Measurements from ENCODE around the gene DAZAP2. TPM values are rescaled to one million over a fixed set of nuclear protein-coding genes. Genes with fewer than 3 reads are reported as not detected.

The DAZAP2 gene
- total and polyA plus RNA-seq, 9 of the 15 experiments (the other 6 are each of a cell fraction or from before 2014, with no cell fraction given), result 116 to 668 (median 227) TPM

- TF ChIP-seq IRF9 (tag; IDR thresholded peaks at IDR 0.05) (no peak), ZNF280A (IDR thresholded peaks at IDR 0.05; ENCODE audit: low read depth, partially characterized antibody) (no peak), ZNF507 (tag; conservative IDR thresholded peaks at IDR 0.05) (no peak), TAF15 (IDR thresholded peaks at IDR 0.05; ENCODE audit: low read depth, low read length) (no peak), ZNF778 (CRISPR knock-in tag; IDR thresholded peaks at IDR 0.05) (no peak), POLR3A (IDR thresholded peaks at IDR 0.05; ENCODE audit: borderline replicate concordance, extremely low read depth, insufficient read depth, insufficient read length) (no peak), WHSC1 (IDR thresholded peaks at IDR 0.05; ENCODE audit: low read length) (no peak), SNRNP70 (optimal IDR thresholded peaks at IDR 0.05; ENCODE audit: low read depth, low read length) (no peak), KDM5B (IDR thresholded peaks at IDR 0.05; ENCODE audit: insufficient replicate concordance, low read depth, low read length) (no peak), MEF2D (tag; conservative IDR thresholded peaks at IDR 0.05; ENCODE audit: low read depth) (no peak), TRIM24 (IDR thresholded peaks at IDR 0.05) (no peak), CXXC5 (CRISPR knock-in tag; IDR thresholded peaks at IDR 0.05) (0 out of 2 replicates have a peak, but pooled peaks have one; percentile 54), E4F1 (CRISPR knock-in tag; IDR thresholded peaks at IDR 0.05; ENCODE audit: borderline replicate concordance) (no peak), ZFP36 (IDR thresholded peaks at IDR 0.05; ENCODE audit: low read depth, low read length, partially characterized antibody) (no peak), ELF1 (tag; IDR thresholded peaks at IDR 0.05) (no peak), SRSF7 (optimal IDR thresholded peaks at IDR 0.05; ENCODE audit: low read depth, low read length) (no peak), ATF4 (CRISPR knock-in tag; IDR thresholded peaks at IDR 0.05) (no peak), PYGO2 (tag; IDR thresholded peaks at IDR 0.05) (no peak), HNRNPH1 (optimal IDR thresholded peaks at IDR 0.05; ENCODE audit: low read depth, low read length) (no peak), HLTF (IDR thresholded peaks at IDR 0.05) (no peak), ZNF584 (CRISPR knock-in tag; IDR thresholded peaks at IDR 0.05; ENCODE audit: low read depth) (no peak), NR2C1 (IDR thresholded peaks at IDR 0.05) (no peak), NR2C1 (tag; IDR thresholded peaks at IDR 0.05) (no peak)
These were observed 31.7 kb downstream of the DAZAP2 start, which contains the start of gene SMAGP (continued) for GRCh38 chr12:51270067-51270950.

Measured in K562 (cell line).